H1 (cell line): Measurements from ENCODE around the gene TUBB4B. TPM values are rescaled to one million over a fixed set of nuclear protein-coding genes. Genes with fewer than 3 reads are reported as not detected.

Source experiments
- CTCF ChIA-PET: fragments of 300-600 bp; sonication (Branson Sonifier 250); formaldehyde crosslinking; loops from one replicate; lab custom pipeline; 2021; ENCODE audit not compliant: partially characterized antibody; lab: Charles Lee
- POLR2A ChIA-PET: fragments of 300-600 bp; sonication (Branson Sonifier 250); formaldehyde crosslinking; loops from one replicate; lab custom pipeline; 2021; ENCODE audit warnings: inconsistent platforms; ENCODE audit not compliant: partially characterized antibody; lab: Charles Lee
- DNase-seq, 2 experiments: peaks; one replicate each; pipeline versions ENCODE4 v3.0.0 to v3.0.0-alpha.2; 2010 to 2022; ENCODE audit warnings: low spot score in 2 of 2, low read depth in 1 of 2, mixed read lengths in 1 of 2
- FAIRE-seq: peaks from 2 replicates; lab custom pipeline; 2011; peaks lifted over from hg19 to GRCh38; lab: Jason Lieb, UNC
- H2AFZ ChIP-seq: 2 replicates; pipeline ENCODE4 v1.8.1; 2012; ENCODE audit warnings: low read length, inconsistent platforms
- H2AK5ac ChIP-seq: 2 replicates; pipeline ENCODE4 v1.6.1; 2013; ENCODE audit warnings: low read depth, low read length
- H2BK120ac ChIP-seq: replicated peaks from 2 replicates; pipeline ENCODE3; 2013; ENCODE audit warnings: low read depth, low read length, inconsistent platforms
- H2BK12ac ChIP-seq: 2 replicates; pipeline ENCODE4 v1.6.1; 2013; ENCODE audit warnings: low read depth, low read length
- H2BK15ac ChIP-seq: 2 replicates; pipeline ENCODE4 v1.6.1; 2013; ENCODE audit warnings: low read length
- H2BK20ac ChIP-seq: 2 replicates; pipeline ENCODE4 v1.6.1; 2013; ENCODE audit warnings: low read length
- H2BK5ac ChIP-seq: 2 replicates; pipeline ENCODE4 v1.6.1; 2013; ENCODE audit warnings: low read depth, low read length
- H3K14ac ChIP-seq: 2 replicates; pipeline ENCODE4 v1.6.1; 2013; ENCODE audit warnings: inconsistent platforms; ENCODE audit not compliant: insufficient read length
- H3K18ac ChIP-seq: 2 replicates; pipeline ENCODE4 v1.6.1; 2013; ENCODE audit warnings: low read length; ENCODE audit errors: extremely low read depth
- H3K23ac ChIP-seq: 2 replicates; pipeline ENCODE4 v1.6.1; 2013; ENCODE audit warnings: inconsistent platforms; ENCODE audit not compliant: insufficient read length
- H3K23me2 ChIP-seq: 2 replicates; pipeline ENCODE4 v1.6.1; 2013; ENCODE audit warnings: low read depth, low read length
- H3K27ac ChIP-seq: 2 replicates; pipeline ENCODE4 v1.6.1; 2011; ENCODE audit warnings: low read depth, low read length, inconsistent platforms
- H3K27me3 ChIP-seq, 4 experiments: replicated peaks in 1 of 4; 1 replicate in 1 of 4; 2 replicates in 3 of 4; pipeline versions ENCODE4 v1.6.1 to v1.8.1; 2011 to 2013; ENCODE audit warnings: low read length in 3 of 4, mild to moderate bottlenecking in 3 of 4, inconsistent platforms in 2 of 4, mixed read lengths in 2 of 4, moderate library complexity in 1 of 4; ENCODE audit not compliant: control insufficient read depth in 3 of 4, insufficient read depth in 3 of 4; ENCODE audit errors: extremely low read depth in 1 of 4
- H3K36me3 ChIP-seq, 4 experiments: 2 replicates each; pipeline versions ENCODE4 v1.6.1 to v1.8.1; 2011 to 2013; ENCODE audit warnings: mild to moderate bottlenecking in 4 of 4, low read length in 3 of 4, moderate library complexity in 2 of 4, control low read depth in 1 of 4, inconsistent platforms in 1 of 4; ENCODE audit not compliant: insufficient read depth in 4 of 4, control insufficient read depth in 2 of 4
- H3K4ac ChIP-seq: replicated peaks from 2 replicates; pipeline ENCODE3; 2013; ENCODE audit warnings: low read length, low read depth, mixed read lengths, inconsistent platforms; ENCODE audit not compliant: insufficient read length
- H3K4me1 ChIP-seq, 4 experiments: replicated peaks in 1 of 4; 1 replicate in 1 of 4; 2 replicates in 3 of 4; pipeline versions ENCODE4 v1.6.1 to v1.8.1; 2011 to 2013; ENCODE audit warnings: low read length in 3 of 4, inconsistent platforms in 2 of 4, mixed read lengths in 1 of 4; ENCODE audit not compliant: insufficient read depth in 4 of 4, control insufficient read depth in 3 of 4
- H3K4me2 ChIP-seq, 2 experiments: 2 replicates each; pipeline versions ENCODE4 v1.6.1 to v1.8.1; 2011 to 2013; ENCODE audit warnings: low read depth in 2 of 2, low read length in 2 of 2, control low read depth in 1 of 2, inconsistent platforms in 1 of 2, mild to moderate bottlenecking in 1 of 2; ENCODE audit not compliant: insufficient read depth in 1 of 2
- H3K4me3 ChIP-seq, 4 experiments: fragments of 200-600, 300-600 bp in 1 of 4; sonication (generic), shearing (Covaris generic), sonication (Bioruptor Twin) in 1 of 4; 2 replicates each; pipeline versions ENCODE4 v1.5.1 to v1.8.1; 2011 to 2016; ENCODE audit warnings: low read length in 4 of 4, low read depth in 3 of 4, control low read depth in 2 of 4, inconsistent platforms in 2 of 4, mild to moderate bottlenecking in 2 of 4, mixed read lengths in 1 of 4, moderate library complexity in 1 of 4; ENCODE audit not compliant: insufficient read depth in 2 of 4; ENCODE audit errors: extremely low read depth in 1 of 4
- H3K56ac ChIP-seq: replicated peaks from 2 replicates; pipeline ENCODE3; 2013; ENCODE audit warnings: low read depth, mild to moderate bottlenecking, mixed read lengths, low read length, inconsistent platforms; ENCODE audit not compliant: insufficient read length
- H3K79me1 ChIP-seq: 2 replicates; pipeline ENCODE4 v1.6.1; 2013; ENCODE audit warnings: low read depth, low read length, control low read depth
- H3K79me2 ChIP-seq, 2 experiments: 2 replicates each; pipeline versions ENCODE4 v1.6.1 to v1.8.1; 2012 to 2013; ENCODE audit warnings: low read length in 2 of 2, mild to moderate bottlenecking in 2 of 2, inconsistent platforms in 1 of 2; ENCODE audit not compliant: insufficient read depth in 2 of 2, control insufficient read depth in 1 of 2
- H3K9ac ChIP-seq, 4 experiments: replicated peaks in 1 of 4; 1 replicate in 1 of 4; 2 replicates in 3 of 4; pipeline versions ENCODE4 v1.6.1 to v1.8.1; 2011 to 2013; ENCODE audit warnings: low read depth in 3 of 4, low read length in 3 of 4, control low read depth in 2 of 4, mild to moderate bottlenecking in 2 of 4, moderate library complexity in 2 of 4, inconsistent platforms in 1 of 4; ENCODE audit errors: extremely low read depth in 1 of 4
- H3K9me3 ChIP-seq, 2 experiments: 2 replicates each; pipeline versions ENCODE4 v1.6.1 to v1.8.1; 2012 to 2013; ENCODE audit warnings: mild to moderate bottlenecking in 2 of 2, moderate library complexity in 2 of 2, control low read depth in 1 of 2, inconsistent platforms in 1 of 2, low read depth in 1 of 2, low read length in 1 of 2, mixed read lengths in 1 of 2; ENCODE audit not compliant: insufficient read depth in 2 of 2
- H4K20me1 ChIP-seq, 2 experiments: replicated peaks in 1 of 2; 2 replicates each; pipeline versions ENCODE3 to v1.8.1; 2011 to 2013; ENCODE audit warnings: inconsistent platforms in 2 of 2, low read length in 2 of 2, mild to moderate bottlenecking in 1 of 2; ENCODE audit not compliant: insufficient read depth in 2 of 2, control insufficient read depth in 1 of 2
- H4K5ac ChIP-seq: 2 replicates; pipeline ENCODE4 v1.6.1; 2013; ENCODE audit warnings: low read length, low read depth, mixed read lengths, inconsistent platforms; ENCODE audit not compliant: insufficient read length
- H4K8ac ChIP-seq: 2 replicates; pipeline ENCODE4 v1.8.0; 2013; ENCODE audit warnings: mild to moderate bottlenecking, moderate library complexity, low read length, inconsistent platforms; ENCODE audit not compliant: insufficient read depth; ENCODE audit errors: extremely low read depth
- H4K91ac ChIP-seq: replicated peaks from 2 replicates; pipeline ENCODE3; 2013; ENCODE audit warnings: low read length, mixed read lengths, inconsistent platforms; ENCODE audit not compliant: insufficient read length
- ASH2L ChIP-seq: fragments of 200-600, 300-600 bp; sonication (generic); IDR thresholded peaks from one replicate; pipeline ENCODE4 v1.7.1; 2017; ENCODE audit warnings: low read length
- ATF3 ChIP-seq: IDR thresholded peaks from 2 replicates; pipeline ENCODE4 v1.6.1; 2011; ENCODE audit warnings: low read depth, mild to moderate bottlenecking, low read length; ENCODE audit not compliant: insufficient read depth
- CBX8 ChIP-seq: fragments of 300-800, 300-1000 bp; sonication (generic); IDR thresholded peaks from 2 replicates; pipeline ENCODE4 v1.7.1; 2016; ENCODE audit warnings: low read depth, low read length, borderline replicate concordance
- CHD2 ChIP-seq: IDR thresholded peaks from 2 replicates; pipeline ENCODE4 v1.6.1; 2012; ENCODE audit warnings: low read length, improper control_type of control experiment
- EZH2 ChIP-seq: fragments of 200-600 bp; sonication (generic); IDR thresholded peaks from 2 replicates; pipeline ENCODE4 v1.7.1; 2012; ENCODE audit warnings: low read depth, mild to moderate bottlenecking, moderate library complexity, low read length, inconsistent platforms; ENCODE audit not compliant: severe bottlenecking
- FOSL1 ChIP-seq: IDR thresholded peaks from 2 replicates; pipeline ENCODE4 v1.6.1; 2011; ENCODE audit warnings: mild to moderate bottlenecking, low read depth, low read length, moderate library complexity; ENCODE audit not compliant: insufficient read depth
- NANOG ChIP-seq: IDR thresholded peaks from 2 replicates; pipeline ENCODE4 v1.6.1; 2011; ENCODE audit warnings: low read length, low read depth, mild to moderate bottlenecking, inconsistent platforms; ENCODE audit not compliant: insufficient read depth, poor library complexity, severe bottlenecking
- RBBP5 ChIP-seq: IDR thresholded peaks from 2 replicates; pipeline ENCODE4 v1.7.1; 2012; ENCODE audit warnings: low read depth, mild to moderate bottlenecking, inconsistent platforms, low read length, moderate library complexity, borderline replicate concordance
- SAP30 ChIP-seq: fragments of 300-600 bp; sonication (generic); IDR thresholded peaks from 2 replicates; pipeline ENCODE4 v1.7.1; 2012; ENCODE audit warnings: low read length, moderate library complexity, mild to moderate bottlenecking, inconsistent platforms; ENCODE audit not compliant: insufficient read depth, insufficient replicate concordance
- SIN3A ChIP-seq, 2 experiments: IDR thresholded peaks in 1 of 2; conservative IDR thresholded peaks in 1 of 2; 2 replicates each; pipeline ENCODE4 v1.6.1; 2011 to 2012; ENCODE audit warnings: low read length in 2 of 2, improper control_type of control experiment in 1 of 2, low read depth in 1 of 2, mild to moderate bottlenecking in 1 of 2
- SRF ChIP-seq: IDR thresholded peaks from 2 replicates; pipeline ENCODE4 v1.6.1; 2011; ENCODE audit warnings: mild to moderate bottlenecking, low read depth, low read length, moderate library complexity
- ZNF274 ChIP-seq: IDR thresholded peaks from 2 replicates; pipeline ENCODE4 v1.7.0; 2012; ENCODE audit warnings: low read length, borderline replicate concordance; ENCODE audit errors: extremely low read depth
- WGBS, 2 experiments: shearing (Covaris generic) in 1 of 2; methylation state at CpG; one replicate each; pipeline versions ENCODE4 v1.1.6 to v1.1.7; 2013 to 2015; ENCODE audit warnings: low lambda C conversion rate in 2 of 2, mixed read lengths in 2 of 2, inconsistent platforms in 1 of 2, low coverage in 1 of 2, missing lambda C conversion rate in 1 of 2; ENCODE audit not compliant: insufficient replicate concordance in 2 of 2, insufficient coverage in 1 of 2, insufficient read length in 1 of 2; ENCODE audit errors: extremely low coverage in 1 of 2, missing lambda C conversion rate in 1 of 2; 5-methylcytosine and 5-hydroxymethylcytosine counted together
- polyA plus RNA-seq, 7 experiments: library from polyadenylated mRNA; depleted of rRNA in 3 of 7; stranded (reverse) in 5 of 7; unstranded in 2 of 7; fragments of >200 nt in 5 of 7; fragments of 200-250 nt in 2 of 7; gene quantifications; 1 replicate in 5 of 7; 2 replicates in 1 of 7; 4 replicates in 1 of 7; pipeline versions ENCODE4 v1.2.1 to v1.2.3, GENCODE V29; 2011 to 2013; ENCODE audit warnings: missing spikeins in 2 of 7, mixed read lengths in 2 of 7
- total RNA-seq: library from RNA; stranded (reverse); fragmentation: NEBNext Ultra II Directional; extraction: Animal tissue kit (Norgen Biotek cat#: 25700); gene quantifications from 2 replicates; pipeline ENCODE4 v1.2.1, GENCODE V29; 2021

TUBB4B gene
- total and polyA plus RNA-seq, 2 of the 8 experiments (the other 6 are each of a cell fraction or from before 2014, with no cell fraction given) = 280 to 307 TPM

GRCh38 chr9:137214620-137215019 lies 26.5 kb upstream of the TUBB4B start:
- no peaks in the 10 kb centered on the region for H3K79me2 ChIP-seq
- H3K9me3 ChIP-seq = no peaks in the 10 kb centered on the region
- H4K20me1 ChIP-seq = peaks cover 0 to 15% of the 10 kb centered on the region in 2 experiments
- no peak overlapping the region for H2BK20ac ChIP-seq
- POLR2A ChIA-PET = interaction anchor here (0.9 to 69.9 kb wide), 9 partner anchors 5 to 99 kb away, joined by 3 to 1462 read pairs (median 12); partner anchors contain the start of genes ANAPC2, CYSRT1, NDOR1 and NELFB
- no peak overlapping the region for H3K56ac ChIP-seq
- no peak overlapping the region for H4K5ac ChIP-seq
- CTCF ChIA-PET = interaction anchor here (0.8 to 4.0 kb wide), 15 partner anchors 8 to 189 kb away, joined by 3 to 31 read pairs (median 4); partner anchors contain the start of genes ANAPC2, CYSRT1, RNF208 and RNF224
- peaks cover 0 to 6% (median 4%) of the 10 kb centered on the region in 4 experiments; a peak in 5 of 7 replicates for H3K4me1 ChIP-seq
- H3K4ac ChIP-seq = no peak overlapping the region
- H4K91ac ChIP-seq = no peak overlapping the region
- FAIRE-seq = no peak
- H3K4me2 ChIP-seq = no peak overlapping the region
- H3K4me3 ChIP-seq = no peak overlapping the region
- no peak overlapping the region for H2AK5ac ChIP-seq
- H3K79me1 ChIP-seq = no peaks in the 10 kb centered on the region; the same call in 1 of the 2 replicates
- no peak overlapping the region for H3K9ac ChIP-seq
- H2AFZ ChIP-seq = no peak overlapping the region
- H3K27me3 ChIP-seq = no peaks in the 10 kb centered on the region
- H3K14ac ChIP-seq = no peak overlapping the region
- peaks cover 0 to 22% (median 7%) of the 10 kb centered on the region in 4 experiments; a peak in 7 of 8 replicates for H3K36me3 ChIP-seq
- no peak overlapping the region for H4K8ac ChIP-seq
- H3K27ac ChIP-seq = no peak overlapping the region
- no peak for DNase-seq
- H3K23me2 ChIP-seq = no peaks in the 10 kb centered on the region
- no peak overlapping the region for H2BK12ac ChIP-seq
- H3K23ac ChIP-seq = no peak overlapping the region
- WGBS, 2 experiments = 87% methylated on average over 13 of the region's 19 CpGs; no CpG with 5 or more reads in 1 of the 2 experiments
- H2BK120ac ChIP-seq = no peak overlapping the region
- H2BK5ac ChIP-seq = no peak overlapping the region
- no peak overlapping the region for H3K18ac ChIP-seq
- no peak overlapping the region for H2BK15ac ChIP-seq
- TF ChIP-seq EZH2 (no peak), FOSL1 (no peak), ATF3 (no peak), ASH2L (no peak), SIN3A (conservative IDR thresholded peaks at IDR 0.05 in 1 of 2, IDR thresholded peaks at IDR 0.05 in 1 of 2; ENCODE audit: low read depth in 1 of 2, low read length in 2 of 2) (no peak), ZNF274 (no peak), CHD2 (no peak), RBBP5 (no peak), SAP30 (no peak), NANOG (no peak), SRF (no peak), CBX8 (no peak)
